HepG2 (cell line): ENCODE results near the gene TBL3. TPM values are rescaled to one million over a fixed set of nuclear protein-coding genes. Genes with fewer than 3 reads are reported as not detected.

ENCODE experiments used
- CENPT ChIP-seq: sonication (generic); formaldehyde crosslinking; IDR thresholded peaks from 2 replicates; pipeline ENCODE4 v1.8.0; 2022; ENCODE audit warnings: low read depth, mild to moderate bottlenecking, moderate library complexity, missing genetic modification reagents
- CHD2 ChIP-seq: IDR thresholded peaks from 2 replicates; pipeline ENCODE4 v1.6.1; 2011; ENCODE audit warnings: low read depth, low read length, improper control_type of control experiment
- GPN1 ChIP-seq: sonication (generic); formaldehyde crosslinking; IDR thresholded peaks from 2 replicates; pipeline ENCODE4 v1.5.1; 2020; ENCODE audit warnings: missing genetic modification reagents, borderline replicate concordance
- HOXA9 ChIP-seq: sonication (generic); formaldehyde crosslinking; IDR thresholded peaks from 2 replicates; pipeline ENCODE4 v1.8.1; 2022; ENCODE audit warnings: missing genetic modification reagents, mild to moderate bottlenecking, moderate library complexity, borderline replicate concordance
- IRF2 ChIP-seq: IDR thresholded peaks from 2 replicates; pipeline ENCODE4 v1.6.1; 2018; ENCODE audit warnings: missing genetic modification reagents, missing compliant biosample characterization
- KDM4B ChIP-seq: sonication (generic); formaldehyde crosslinking; IDR thresholded peaks from 2 replicates; pipeline ENCODE4 v1.4.0; 2020; ENCODE audit warnings: missing genetic modification reagents
- NAIF1 ChIP-seq: sonication (generic); formaldehyde crosslinking; IDR thresholded peaks from 2 replicates; pipeline ENCODE4 v1.5.0; 2020; ENCODE audit warnings: mild to moderate bottlenecking, missing genetic modification reagents, borderline replicate concordance
- NFYC ChIP-seq: IDR thresholded peaks from 2 replicates; pipeline ENCODE4 v1.6.1; 2016; ENCODE audit warnings: missing genetic modification reagents, missing compliant biosample characterization
- PHF20 ChIP-seq: sonication (generic); formaldehyde crosslinking; IDR thresholded peaks from 2 replicates; pipeline ENCODE4 v1.5.0; 2020; ENCODE audit warnings: mild to moderate bottlenecking, missing genetic modification reagents
- PHF8 ChIP-seq: sonication (generic); formaldehyde crosslinking; IDR thresholded peaks from 2 replicates; pipeline ENCODE4 v1.5.0; 2020; ENCODE audit warnings: missing genetic modification reagents
- RARA ChIP-seq: IDR thresholded peaks from 2 replicates; pipeline ENCODE4 v1.6.1; 2016; ENCODE audit warnings: missing genetic modification reagents, missing compliant biosample characterization
- RCOR2 ChIP-seq: IDR thresholded peaks from 2 replicates; pipeline ENCODE4 v1.6.1; 2016; ENCODE audit warnings: missing biosample characterization, missing genetic modification reagents
- SRSF1 ChIP-seq: fragments of 200-400 bp; formaldehyde crosslinking; optimal IDR thresholded peaks from 2 replicates; pipeline ENCODE3; 2017; ENCODE audit warnings: mild to moderate bottlenecking, low read depth, low read length, moderate library complexity
- ZNF543 ChIP-seq: sonication (generic); formaldehyde crosslinking; IDR thresholded peaks from 2 replicates; pipeline ENCODE4 v1.4.0; 2020; ENCODE audit warnings: mild to moderate bottlenecking, missing genetic modification reagents
- ZNF564 ChIP-seq: sonication (generic); formaldehyde crosslinking; IDR thresholded peaks from 2 replicates; pipeline ENCODE4 v1.8.1; 2023; ENCODE audit warnings: mild to moderate bottlenecking, missing genetic modification reagents
- ZNF678 ChIP-seq: sonication (generic); formaldehyde crosslinking; IDR thresholded peaks from 2 replicates; pipeline ENCODE4 v1.4.0; 2020; ENCODE audit warnings: mild to moderate bottlenecking, missing genetic modification reagents
- ZNF703 ChIP-seq: sonication (generic); formaldehyde crosslinking; IDR thresholded peaks from 2 replicates; pipeline ENCODE4 v1.5.1; 2020; ENCODE audit warnings: missing genetic modification reagents, mild to moderate bottlenecking, moderate library complexity, borderline replicate concordance
- polyA plus RNA-seq, 8 experiments: library from polyadenylated mRNA; depleted of rRNA in 3 of 8; stranded (reverse) in 7 of 8; unstranded in 1 of 8; fragments of >200 nt; fragmentation: Illumina TruSeq in 4 of 8; extraction: Trizol in 4 of 8; gene quantifications; 2 replicates each; pipeline versions ENCODE4 v1.2.1 to v1.2.3, GENCODE V29; 2011 to 2016; ENCODE audit warnings: low read depth in 4 of 8, missing spikeins in 1 of 8, mixed read lengths in 1 of 8; ENCODE audit not compliant: insufficient read depth in 1 of 8
- total RNA-seq, 5 experiments: library from RNA; depleted of rRNA; stranded (reverse); fragments of >200 nt; fragmentation: Illumina TruSeq; extraction: Trizol; gene quantifications; 2 replicates each; pipeline ENCODE4 v1.2.3, GENCODE V29; 2016; ENCODE audit warnings: low read depth in 1 of 5
- TF ChIP-seq, protein P1 (sequence below): sonication (generic); formaldehyde crosslinking; IDR thresholded peaks from 2 replicates; pipeline ENCODE4 v1.5.1; 2020; ENCODE audit warnings: mild to moderate bottlenecking, missing genetic modification reagents, moderate library complexity
- TF ChIP-seq, protein P2 (sequence below): sonication (generic); formaldehyde crosslinking; IDR thresholded peaks from 2 replicates; pipeline ENCODE4 v1.4.0; 2020; ENCODE audit warnings: missing genetic modification reagents, borderline replicate concordance
- TF ChIP-seq, protein P3 (sequence below), 2 experiments: sonication (generic) in 1 of 2; formaldehyde crosslinking in 1 of 2; IDR thresholded peaks; 2 replicates each; pipeline versions ENCODE4 v1.6.1 to v1.9.0; 2014 to 2022; ENCODE audit warnings: antibody characterized with exemption in 1 of 2, borderline replicate concordance in 1 of 2, inconsistent platforms in 1 of 2, low read depth in 1 of 2, missing genetic modification reagents in 1 of 2

Gene TBL3
- total and polyA plus RNA-seq, 2 of the 13 experiments (the other 11 are each of a cell fraction or from before 2014, with no cell fraction given): 16.8 to 38.0 TPM

DNA sequence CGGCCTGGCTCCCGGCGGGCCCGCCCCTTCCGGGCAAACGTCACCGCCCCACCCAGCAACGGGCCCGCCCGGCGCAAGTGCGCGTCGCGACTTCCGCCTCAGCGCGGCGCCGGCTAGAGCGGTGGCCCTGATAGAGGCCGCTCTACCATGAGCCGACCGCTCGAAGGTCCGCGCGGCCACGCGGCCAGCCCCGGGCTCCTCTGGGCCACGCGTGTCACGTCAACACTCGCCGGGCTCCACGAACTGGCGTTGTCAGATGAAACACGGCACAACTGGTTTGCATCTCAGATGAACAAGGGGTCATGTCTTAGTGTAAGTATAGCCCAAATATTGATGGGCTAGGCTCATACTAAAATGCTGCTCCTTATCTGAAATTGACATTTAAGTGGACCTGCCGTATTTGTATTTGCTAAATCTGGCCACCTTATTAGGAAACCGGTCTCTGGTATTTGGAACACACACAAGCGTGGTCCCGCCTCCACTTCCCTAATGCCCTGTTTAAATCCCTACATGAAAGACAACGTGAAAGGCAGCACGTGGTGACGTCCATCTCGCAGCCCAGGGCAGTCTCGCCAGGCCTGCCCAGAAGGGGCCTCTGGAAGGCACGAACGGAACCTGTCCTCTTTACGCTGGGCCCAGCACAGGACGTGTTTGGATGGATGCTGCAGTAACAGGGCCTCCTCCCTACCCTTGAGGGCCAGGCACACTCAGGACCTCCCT, 38.1 kb downstream of the TBL3 start, which contains the start of gene ZNF598 (continued):
- TF ChIP-seq CHD2: no peak
- TF ChIP-seq CENPT (CRISPR knock-in tag): no peak
- TF ChIP-seq KDM4B (CRISPR knock-in tag): peak; percentile 33; the same call in 1 of the 2 replicates
- peak; percentile 7; the same call in 1 of the 2 replicates for TF ChIP-seq RARA
- TF ChIP-seq, protein P1, sequence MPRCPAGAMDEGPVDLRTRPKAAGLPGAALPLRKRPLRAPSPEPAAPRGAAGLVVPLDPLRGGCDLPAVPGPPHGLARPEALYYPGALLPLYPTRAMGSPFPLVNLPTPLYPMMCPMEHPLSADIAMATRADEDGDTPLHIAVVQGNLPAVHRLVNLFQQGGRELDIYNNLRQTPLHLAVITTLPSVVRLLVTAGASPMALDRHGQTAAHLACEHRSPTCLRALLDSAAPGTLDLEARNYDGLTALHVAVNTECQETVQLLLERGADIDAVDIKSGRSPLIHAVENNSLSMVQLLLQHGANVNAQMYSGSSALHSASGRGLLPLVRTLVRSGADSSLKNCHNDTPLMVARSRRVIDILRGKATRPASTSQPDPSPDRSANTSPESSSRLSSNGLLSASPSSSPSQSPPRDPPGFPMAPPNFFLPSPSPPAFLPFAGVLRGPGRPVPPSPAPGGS (CRISPR knock-in tag): peak; percentile 62; the same call in 1 of the 2 replicates
- TF ChIP-seq RCOR2: no peak
- 0 out of 2 replicates have a peak, but pooled peaks have one; percentile 66 for TF ChIP-seq ZNF543
- 0 out of 2 replicates have a peak, but pooled peaks have one; percentile 41 for TF ChIP-seq IRF2 (CRISPR knock-in tag)
- TF ChIP-seq PHF20 (CRISPR knock-in tag): peak; percentile 86
- TF ChIP-seq HOXA9: peak; percentile 35; the same call in 1 of the 2 replicates
- peak; percentile 86 for TF ChIP-seq PHF8
- TF ChIP-seq ZNF564 (CRISPR knock-in tag): no peak
- TF ChIP-seq ZNF703 (CRISPR knock-in tag): no peak
- TF ChIP-seq, protein P2, sequence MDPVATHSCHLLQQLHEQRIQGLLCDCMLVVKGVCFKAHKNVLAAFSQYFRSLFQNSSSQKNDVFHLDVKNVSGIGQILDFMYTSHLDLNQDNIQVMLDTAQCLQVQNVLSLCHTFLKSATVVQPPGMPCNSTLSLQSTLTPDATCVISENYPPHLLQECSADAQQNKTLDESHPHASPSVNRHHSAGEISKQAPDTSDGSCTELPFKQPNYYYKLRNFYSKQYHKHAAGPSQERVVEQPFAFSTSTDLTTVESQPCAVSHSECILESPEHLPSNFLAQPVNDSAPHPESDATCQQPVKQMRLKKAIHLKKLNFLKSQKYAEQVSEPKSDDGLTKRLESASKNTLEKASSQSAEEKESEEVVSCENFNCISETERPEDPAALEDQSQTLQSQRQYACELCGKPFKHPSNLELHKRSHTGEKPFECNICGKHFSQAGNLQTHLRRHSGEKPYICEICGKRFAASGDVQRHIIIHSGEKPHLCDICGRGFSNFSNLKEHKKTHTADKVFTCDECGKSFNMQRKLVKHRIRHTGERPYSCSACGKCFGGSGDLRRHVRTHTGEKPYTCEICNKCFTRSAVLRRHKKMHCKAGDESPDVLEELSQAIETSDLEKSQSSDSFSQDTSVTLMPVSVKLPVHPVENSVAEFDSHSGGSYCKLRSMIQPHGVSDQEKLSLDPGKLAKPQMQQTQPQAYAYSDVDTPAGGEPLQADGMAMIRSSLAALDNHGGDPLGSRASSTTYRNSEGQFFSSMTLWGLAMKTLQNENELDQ: peak; percentile 75; the same call in 1 of the 2 replicates
- no peak for TF ChIP-seq ZNF678
- TF ChIP-seq, protein P3, sequence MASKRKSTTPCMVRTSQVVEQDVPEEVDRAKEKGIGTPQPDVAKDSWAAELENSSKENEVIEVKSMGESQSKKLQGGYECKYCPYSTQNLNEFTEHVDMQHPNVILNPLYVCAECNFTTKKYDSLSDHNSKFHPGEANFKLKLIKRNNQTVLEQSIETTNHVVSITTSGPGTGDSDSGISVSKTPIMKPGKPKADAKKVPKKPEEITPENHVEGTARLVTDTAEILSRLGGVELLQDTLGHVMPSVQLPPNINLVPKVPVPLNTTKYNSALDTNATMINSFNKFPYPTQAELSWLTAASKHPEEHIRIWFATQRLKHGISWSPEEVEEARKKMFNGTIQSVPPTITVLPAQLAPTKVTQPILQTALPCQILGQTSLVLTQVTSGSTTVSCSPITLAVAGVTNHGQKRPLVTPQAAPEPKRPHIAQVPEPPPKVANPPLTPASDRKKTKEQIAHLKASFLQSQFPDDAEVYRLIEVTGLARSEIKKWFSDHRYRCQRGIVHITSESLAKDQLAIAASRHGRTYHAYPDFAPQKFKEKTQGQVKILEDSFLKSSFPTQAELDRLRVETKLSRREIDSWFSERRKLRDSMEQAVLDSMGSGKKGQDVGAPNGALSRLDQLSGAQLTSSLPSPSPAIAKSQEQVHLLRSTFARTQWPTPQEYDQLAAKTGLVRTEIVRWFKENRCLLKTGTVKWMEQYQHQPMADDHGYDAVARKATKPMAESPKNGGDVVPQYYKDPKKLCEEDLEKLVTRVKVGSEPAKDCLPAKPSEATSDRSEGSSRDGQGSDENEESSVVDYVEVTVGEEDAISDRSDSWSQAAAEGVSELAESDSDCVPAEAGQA (IDR thresholded peaks at IDR 0.05; ENCODE audit: low read depth): peak; percentile 36; the same call in 1 of the 2 replicates
- TF ChIP-seq, protein P3 (CRISPR knock-in tag; IDR thresholded peaks at IDR 0.05; ENCODE audit: borderline replicate concordance): no peak
- TF ChIP-seq NFYC: peak; percentile 17; the same call in 1 of the 2 replicates
- no peak for TF ChIP-seq GPN1
- TF ChIP-seq SRSF1: no peak
- no peak for TF ChIP-seq NAIF1 (CRISPR knock-in tag)
